K562 (cell line): ENCODE measurements around the gene GPR55. TPM values are rescaled to one million over a fixed set of nuclear protein-coding genes. Genes with fewer than 3 reads are reported as not detected.

ENCODE experiments used
- ATAC-seq: fragments of 200-7000 bp; cut with Tn5 transposase; 3 replicates; pipeline ENCODE4 v1.9.1; 2020; ENCODE audit warnings: moderate library complexity
- BruUV-seq: library from RNA; stranded (reverse); fragments of 400-500 nt; replicated peaks from 2 replicates; lab custom pipeline; 2021; lab: Mats Ljungman, UMichigan
- CTCF ChIA-PET: fragments of 300-600 bp; formaldehyde crosslinking; extraction: SDS; loops from one replicate; lab custom pipeline; 2021; ENCODE audit warnings: low intra/inter-chr PET ratio; lab: Yijun Ruan, JAX
- POLR2A ChIA-PET: fragments of 300-600, 350-650 bp; sonication (Branson Sonifier 250); formaldehyde crosslinking; extraction: SDS; loops from one replicate; lab custom pipeline; 2021; ENCODE audit warnings: antibody characterized with exemption, inconsistent platforms; lab: Yijun Ruan, JAX
- DNase-seq, 4 experiments: peaks; one replicate each; pipeline versions ENCODE4 v3.0.0 to v3.0.0-alpha.2; 2011 to 2018; ENCODE audit warnings: low spot score in 3 of 4, mixed read lengths in 3 of 4; ENCODE audit errors: extremely low read depth in 1 of 4
- FAIRE-seq: peaks from 2 replicates; lab custom pipeline; 2011; peaks lifted over from hg19 to GRCh38; lab: Jason Lieb, UNC
- H2AFZ ChIP-seq: 2 replicates; pipeline ENCODE4 v1.6.0; 2011; ENCODE audit warnings: low read depth, low read length, control low read depth, inconsistent platforms
- H3K27ac ChIP-seq: fragments of 200-600 bp; 3 replicates; pipeline ENCODE4 v1.8.0; 2011; ENCODE audit warnings: low read depth, mild to moderate bottlenecking, control low read depth, inconsistent platforms, low read length, moderate library complexity, mixed read lengths; ENCODE audit errors: extremely low read depth
- H3K27me3 ChIP-seq, 2 experiments: fragments of 300-600 bp in 1 of 2; 2 replicates in 1 of 2; 3 replicates in 1 of 2; pipeline versions ENCODE4 v1.6.0 to v1.8.0; 2011; ENCODE audit warnings: inconsistent platforms in 2 of 2, low read length in 2 of 2, mild to moderate bottlenecking in 1 of 2, mixed read lengths in 1 of 2, moderate library complexity in 1 of 2; ENCODE audit not compliant: control insufficient read depth in 2 of 2, insufficient read depth in 2 of 2
- H3K36me3 ChIP-seq: fragments of 300-600 bp; 3 replicates; pipeline ENCODE4 v1.8.0; 2011; ENCODE audit warnings: mild to moderate bottlenecking, low read length, inconsistent platforms; ENCODE audit not compliant: control insufficient read depth, insufficient read depth
- H3K4me1 ChIP-seq, 2 experiments: fragments of 200-600 bp in 1 of 2; replicated peaks in 1 of 2; 2 replicates in 1 of 2; 3 replicates in 1 of 2; pipeline versions ENCODE4 v1.5.1 to v1.8.0; 2011; ENCODE audit warnings: inconsistent platforms in 2 of 2, low read length in 2 of 2, mild to moderate bottlenecking in 1 of 2, mixed read lengths in 1 of 2, moderate library complexity in 1 of 2; ENCODE audit not compliant: control insufficient read depth in 2 of 2, insufficient read depth in 2 of 2
- H3K4me2 ChIP-seq: 2 replicates; pipeline ENCODE4 v1.6.1; 2011; ENCODE audit warnings: low read length, control low read depth, inconsistent platforms, mixed read lengths; ENCODE audit not compliant: insufficient read depth
- H3K4me3 ChIP-seq: fragments of 200-600 bp; sonication (generic), shearing (Covaris generic); 2 replicates; pipeline ENCODE4 v1.5.1; 2016; ENCODE audit warnings: control low read depth, inconsistent platforms
- H3K79me2 ChIP-seq: fragments of 200-600 bp; 3 replicates; pipeline ENCODE4 v1.8.0; 2011; ENCODE audit warnings: low read length, inconsistent platforms; ENCODE audit not compliant: control insufficient read depth, insufficient read depth
- H3K9ac ChIP-seq, 2 experiments: 2 replicates each; pipeline versions ENCODE4 v1.6.0 to v1.6.1; 2011; ENCODE audit warnings: low read depth in 2 of 2, low read length in 2 of 2, control low read depth in 1 of 2, inconsistent platforms in 1 of 2, mild to moderate bottlenecking in 1 of 2, mixed read lengths in 1 of 2; ENCODE audit not compliant: insufficient read depth in 1 of 2
- H3K9me1 ChIP-seq: one replicate; pipeline ENCODE4 v1.6.0; 2011; ENCODE audit warnings: inconsistent platforms, mild to moderate bottlenecking, low read length, moderate library complexity; ENCODE audit not compliant: control insufficient read depth, insufficient read depth
- H3K9me3 ChIP-seq: replicated peaks from 2 replicates; pipeline ENCODE4 v1.5.1; 2011; ENCODE audit warnings: low read depth, low read length, inconsistent platforms; ENCODE audit not compliant: control insufficient read depth, insufficient read depth
- H4K20me1 ChIP-seq: replicated peaks from 2 replicates; pipeline ENCODE4 v1.6.1; 2011; ENCODE audit warnings: low read length, inconsistent platforms, mixed read lengths; ENCODE audit not compliant: control insufficient read depth, insufficient read depth
- CBFA2T3 ChIP-seq: fragments of 450-650 bp; IDR thresholded peaks from 2 replicates; pipeline ENCODE4 v1.6.1; 2017
- CEBPG ChIP-seq, 3 experiments: fragments of 200-800 bp in 1 of 3; sonication (Bioruptor generic) in 1 of 3; sonication (generic) in 1 of 3; formaldehyde crosslinking in 1 of 3; IDR thresholded peaks in 2 of 3; conservative IDR thresholded peaks in 1 of 3; 2 replicates each; pipeline versions ENCODE4 v1.6.1 to v1.8.0; 2016 to 2022; ENCODE audit warnings: missing compliant biosample characterization in 2 of 3, missing genetic modification characterization in 2 of 3, mild to moderate bottlenecking in 1 of 3, missing genetic modification reagents in 1 of 3
- E2F1 ChIP-seq: sonication (generic); formaldehyde crosslinking; IDR thresholded peaks from 2 replicates; pipeline ENCODE4 v1.8.1; 2023; ENCODE audit warnings: mild to moderate bottlenecking, missing genetic modification reagents, moderate library complexity
- ESRRA ChIP-seq: fragments of 450-650 bp; IDR thresholded peaks from 2 replicates; pipeline ENCODE4 v1.6.1; 2014; ENCODE audit warnings: low read depth, mild to moderate bottlenecking, moderate library complexity, borderline replicate concordance
- KDM5B ChIP-seq: fragments of 200-600 bp; sonication (generic); IDR thresholded peaks from 2 replicates; pipeline ENCODE4 v1.6.1; 2012; ENCODE audit warnings: low read depth, mild to moderate bottlenecking, moderate library complexity, low read length, control low read depth, inconsistent platforms; ENCODE audit not compliant: insufficient replicate concordance
- TAF7 ChIP-seq: fragments of 450-650 bp; IDR thresholded peaks from 2 replicates; pipeline ENCODE4 v1.6.1; 2016; ENCODE audit warnings: missing genetic modification characterization, missing compliant biosample characterization
- ZNF766 ChIP-seq: fragments of 200-800 bp; sonication (Bioruptor generic); conservative IDR thresholded peaks from 2 replicates; pipeline ENCODE4 v1.6.1; 2016; ENCODE audit warnings: missing genetic modification characterization, missing compliant biosample characterization
- WGBS: fragments of 100-300 bp; shearing (Covaris generic); methylation state at CpG from one replicate; pipeline ENCODE4 v1.1.6; 2016; ENCODE audit warnings: low coverage, mixed read lengths; ENCODE audit not compliant: insufficient coverage; ENCODE audit errors: missing lambda C conversion rate; 5-methylcytosine and 5-hydroxymethylcytosine counted together
- in situ Hi-C: fragments of 300-500 bp; cut with MboI; formaldehyde crosslinking; loops from 4 replicates; pipeline ENCODE4 v1.15.0; 2018; ENCODE audit warnings: inconsistent platforms, mixed read lengths
- intact Hi-C: fragments of 100-400 bp; cut with micrococcal nuclease; formaldehyde crosslinking; loops from 2 replicates; pipeline ENCODE4 v1.14.2; 2022
- polyA plus RNA-seq, 8 experiments: library from polyadenylated mRNA; depleted of rRNA in 4 of 8; stranded (reverse) in 5 of 8; unstranded in 3 of 8; fragments of >200 nt; fragmentation: Nextera tagmentation in 2 of 8; fragmentation: Illumina TruSeq in 1 of 8; extraction: Ambion mirVana in 2 of 8; extraction: Trizol in 1 of 8; gene quantifications; 2 replicates each; pipeline versions ENCODE4 v1.2.1 to v1.2.3, GENCODE V29; 2011 to 2014; ENCODE audit warnings: inconsistent platforms in 1 of 8, missing spikeins in 1 of 8
- total RNA-seq, 7 experiments: library from RNA; depleted of rRNA in 6 of 7; stranded (reverse); fragments of >200 nt in 6 of 7; fragmentation: Illumina TruSeq in 2 of 7; extraction: Trizol in 2 of 7; gene quantifications; 2 replicates each; pipeline versions ENCODE4 v1.2.1 to v1.2.3, GENCODE V29; 2011 to 2021; ENCODE audit warnings: low replicate concordance in 1 of 7

GPR55 gene
- total and polyA plus RNA-seq, 9 of the 15 experiments (the other 6 are each of a cell fraction or from before 2014, with no cell fraction given) = 0.11 to 0.49 (median 0.27) TPM

GRCh38 chr2:230878599-230879188 lies 46.3 kb downstream of the GPR55 start (continued):
- no peak for TF ChIP-seq KDM5B
- TF ChIP-seq E2F1 (CRISPR knock-in tag) = no peak
- no peak for TF ChIP-seq CBFA2T3
- no peak for TF ChIP-seq ZNF766

- H3K4me3 ChIP-seq = no peak overlapping the region
- no peak for FAIRE-seq
These were observed 47.1 kb downstream of the GPR55 start for GRCh38 chr2:230877759-230878598.

More at GRCh38 chr2:230877759-230878598, 47.1 kb downstream of the GPR55 start:
- no peaks in the 10 kb centered on the region for H3K9me3 ChIP-seq
- TF ChIP-seq ESRRA (peak; percentile 17; the same call in 1 of the 2 replicates), TAF7 (tag) (no peak), CEBPG (CRISPR knock-in tag; IDR thresholded peaks at IDR 0.05) (no peak), CEBPG (tag; conservative IDR thresholded peaks at IDR 0.05 in 1 of 2, IDR thresholded peaks at IDR 0.05 in 1 of 2) (no peak)
- H3K27me3 ChIP-seq = no peaks in the 10 kb centered on the region
- WGBS = 36% methylated on average over 9 of the region's 20 CpGs
- no peak overlapping the region for H2AFZ ChIP-seq
- H3K79me2 ChIP-seq = no peaks in the 10 kb centered on the region
- DNase-seq (no peak), ATAC-seq (no peak)
- in situ Hi-C loops (no loop called here), intact Hi-C loops (no loop called here)
- H3K4me1 ChIP-seq = peaks cover 0 to 10% of the 10 kb centered on the region in 2 experiments; a peak in 3 of 5 replicates
- peak overlapping the region in 1 of 2 experiments; percentile 64; a peak in 2 of 4 replicates for H3K9ac ChIP-seq
- ChIA-PET POLR2A (interaction anchor here (0.8 to 1.7 kb wide), 3 partner anchors 8 to 54 kb away, joined by 3 to 4 read pairs (median 4); no protein-coding TSS in a partner anchor), CTCF (no interaction called here)
- H3K9me1 ChIP-seq = no peaks in the 10 kb centered on the region
- no peak overlapping the region for H3K27ac ChIP-seq
- H3K4me2 ChIP-seq = no peak overlapping the region
- H3K36me3 ChIP-seq = no peaks in the 10 kb centered on the region
- no peaks in the 10 kb centered on the region for H4K20me1 ChIP-seq
- no TSS peak for BruUV-seq
